Caco-2 (cell line): ENCODE data around the gene KRT75. TPM values are rescaled to one million over a fixed set of nuclear protein-coding genes. Genes with fewer than 3 reads are reported as not detected.

Experiments used
- BruUV-seq: library from RNA; stranded (reverse); fragments of 400-500 nt; replicated peaks from 2 replicates; lab custom pipeline; 2021; lab: Mats Ljungman, UMichigan
- CTCF ChIA-PET: fragments of 300-600 bp; sonication (Branson Sonifier 250); formaldehyde crosslinking; loops from one replicate; lab custom pipeline; 2022; ENCODE audit warnings: antibody characterized with exemption; lab: Charles Lee
- POLR2A ChIA-PET: fragments of 300-600 bp; sonication (Branson Sonifier 250); formaldehyde crosslinking; loops from one replicate; lab custom pipeline; 2022; ENCODE audit warnings: antibody characterized with exemption; lab: Charles Lee
- DNase-seq, 2 experiments: peaks; one replicate each; pipeline versions ENCODE4 v3.0.0 to v3.0.0-alpha.2; 2020 to 2022
- H3K27me3 ChIP-seq: replicated peaks from 2 replicates; pipeline ENCODE4 v1.6.0; 2011; ENCODE audit warnings: low read length; ENCODE audit not compliant: control insufficient read depth, insufficient read depth
- H3K36me3 ChIP-seq: 2 replicates; pipeline ENCODE4 v1.5.1; 2011; ENCODE audit warnings: low read length; ENCODE audit not compliant: control insufficient read depth, insufficient read depth
- H3K4me1 ChIP-seq: fragments of 250-450 bp; sonication (Bioruptor Pico); 2 replicates; pipeline ENCODE4 v1.5.1; 2020; ENCODE audit warnings: mild to moderate bottlenecking
- H3K4me3 ChIP-seq: 2 replicates; pipeline ENCODE4 v1.5.1; 2011; ENCODE audit warnings: low read depth, mild to moderate bottlenecking, control low read depth, low read length
- H3K9me3 ChIP-seq: fragments of 250-450 bp; sonication (Bioruptor Pico); 2 replicates; pipeline ENCODE4 v1.5.1; 2020; ENCODE audit warnings: mild to moderate bottlenecking, moderate library complexity
- H3K27ac Mint-ChIP-seq: one replicate; pipeline ENCODE4 v1.8.0; 2022; ENCODE audit warnings: mixed read lengths; ENCODE audit not compliant: unreplicated experiment
- H3K27me3 Mint-ChIP-seq: one replicate; pipeline ENCODE4 v1.8.0; 2022; ENCODE audit warnings: mixed read lengths; ENCODE audit not compliant: insufficient read depth, unreplicated experiment
- H3K36me3 Mint-ChIP-seq: one replicate; pipeline ENCODE4 v1.8.0; 2022; ENCODE audit warnings: mild to moderate bottlenecking, mixed read lengths; ENCODE audit not compliant: insufficient read depth, unreplicated experiment
- H3K4me1 Mint-ChIP-seq: one replicate; pipeline ENCODE4 v1.8.0; 2022; ENCODE audit warnings: low read depth, mixed read lengths; ENCODE audit not compliant: unreplicated experiment
- H3K4me3 Mint-ChIP-seq: one replicate; pipeline ENCODE4 v1.8.0; 2022; ENCODE audit warnings: mild to moderate bottlenecking, moderate library complexity, mixed read lengths; ENCODE audit not compliant: unreplicated experiment
- H3K9me3 Mint-ChIP-seq: one replicate; pipeline ENCODE4 v1.8.0; 2022; ENCODE audit warnings: mixed read lengths; ENCODE audit not compliant: unreplicated experiment
- CTCF ChIP-seq, 2 experiments: fragments of 200-600 bp in 1 of 2; IDR thresholded peaks; 1 replicate in 1 of 2; 2 replicates in 1 of 2; pipeline versions ENCODE4 v1.5.1 to v1.8.0; 2011 to 2022; ENCODE audit warnings: antibody characterized with exemption in 1 of 2, control low read depth in 1 of 2, inconsistent platforms in 1 of 2, low read depth in 1 of 2, low read length in 1 of 2, mild to moderate bottlenecking in 1 of 2, moderate library complexity in 1 of 2; ENCODE audit not compliant: insufficient read depth in 1 of 2, severe bottlenecking in 1 of 2, unreplicated experiment in 1 of 2
- intact Hi-C: fragments of 100-400 bp; cut with micrococcal nuclease; formaldehyde crosslinking; loops from one replicate; pipeline ENCODE4 v1.10.0; 2022; ENCODE audit not compliant: unreplicated experiment
- total RNA-seq: library from RNA; stranded (reverse); gene quantifications from 2 replicates; pipeline ENCODE4 v1.2.3, GENCODE V29; 2022

The KRT75 gene
- total RNA-seq, 1 experiment from 2014 or later = not detected

- Mint-ChIP-seq H3K9me3 (no peaks in the 10 kb centered on the region), H3K4me3 (no peak overlapping the region)
- no TSS peak for BruUV-seq
These were observed 16.4 kb downstream of the KRT75 start for GRCh38 chr12:52417740-52418139.

GRCh38 chr12:52416795-52417194 lies 17.4 kb downstream of the KRT75 start:
- ChIA-PET CTCF (no interaction called here), POLR2A (no interaction called here)
- Histone ChIP-seq H3K9me3 (no peaks in the 10 kb centered on the region), H3K36me3 (no peaks in the 10 kb centered on the region), H3K4me3 (no peak overlapping the region), H3K27me3 (no peaks in the 10 kb centered on the region), H3K4me1 (no peaks in the 10 kb centered on the region)
- H3K4me3 Mint-ChIP-seq = no peak overlapping the region
- peaks cover 5% of the 10 kb centered on the region for H3K4me1 Mint-ChIP-seq
- H3K27ac Mint-ChIP-seq = no peak overlapping the region
- no peak for DNase-seq
- no peaks in the 10 kb centered on the region for H3K27me3 Mint-ChIP-seq
- BruUV-seq = no TSS peak
- no peaks in the 10 kb centered on the region for H3K9me3 Mint-ChIP-seq
- intact Hi-C loops = no loop called here
- no peaks in the 10 kb centered on the region for H3K36me3 Mint-ChIP-seq
- no peak for TF ChIP-seq CTCF (IDR thresholded peaks at IDR 0.05; ENCODE audit: insufficient read depth in 1 of 2, low read depth in 1 of 2, low read length in 1 of 2, severe bottlenecking in 1 of 2, unreplicated experiment in 1 of 2)

More at GRCh38 chr12:52417740-52418139, 16.4 kb downstream of the KRT75 start:
- no peaks in the 10 kb centered on the region for H3K36me3 Mint-ChIP-seq
- H3K4me3 ChIP-seq = no peak overlapping the region
- no peaks in the 10 kb centered on the region for H3K9me3 ChIP-seq
- no peaks in the 10 kb centered on the region for H3K4me1 ChIP-seq
- ChIA-PET CTCF (interaction anchor here (1.0 kb wide), 1 partner anchor 22 kb away, joined by 3 read pairs; no protein-coding TSS in a partner anchor), POLR2A (no interaction called here)
- DNase-seq = no peak
- H3K27me3 ChIP-seq = no peaks in the 10 kb centered on the region
- intact Hi-C loops = no loop called here
- H3K27ac Mint-ChIP-seq = no peak overlapping the region
- TF ChIP-seq CTCF (IDR thresholded peaks at IDR 0.05; ENCODE audit: insufficient read depth in 1 of 2, low read depth in 1 of 2, low read length in 1 of 2, severe bottlenecking in 1 of 2, unreplicated experiment in 1 of 2) = no peak
- no peaks in the 10 kb centered on the region for H3K27me3 Mint-ChIP-seq
- no peaks in the 10 kb centered on the region for H3K36me3 ChIP-seq
- H3K4me1 Mint-ChIP-seq = peaks cover 5% of the 10 kb centered on the region

GRCh38 chr12:52415870-52416750 lies 18.1 kb downstream of the KRT75 start:
- Mint-ChIP-seq H3K9me3 (no peaks in the 10 kb centered on the region), H3K4me3 (no peak overlapping the region), H3K4me1 (peaks cover 5% of the 10 kb centered on the region), H3K27ac (no peak overlapping the region), H3K27me3 (no peaks in the 10 kb centered on the region), H3K36me3 (no peaks in the 10 kb centered on the region)
- Histone ChIP-seq H3K4me3 (no peak overlapping the region), H3K4me1 (no peaks in the 10 kb centered on the region), H3K27me3 (no peaks in the 10 kb centered on the region), H3K9me3 (no peaks in the 10 kb centered on the region), H3K36me3 (no peaks in the 10 kb centered on the region)
- BruUV-seq = no TSS peak
- DNase-seq = no peak
- ChIA-PET CTCF (no interaction called here), POLR2A (no interaction called here)
- TF ChIP-seq CTCF (IDR thresholded peaks at IDR 0.05; ENCODE audit: insufficient read depth in 1 of 2, low read depth in 1 of 2, low read length in 1 of 2, severe bottlenecking in 1 of 2, unreplicated experiment in 1 of 2) = no peak
- intact Hi-C loops = no loop called here
